ENCODE results near the gene ALPP. TPM values are rescaled to one million over a fixed set of nuclear protein-coding genes. Genes with fewer than 3 reads are reported as not detected.

ALPP gene
- total RNA-seq, 2 experiments from 2014 or later, result not detected

DNA sequence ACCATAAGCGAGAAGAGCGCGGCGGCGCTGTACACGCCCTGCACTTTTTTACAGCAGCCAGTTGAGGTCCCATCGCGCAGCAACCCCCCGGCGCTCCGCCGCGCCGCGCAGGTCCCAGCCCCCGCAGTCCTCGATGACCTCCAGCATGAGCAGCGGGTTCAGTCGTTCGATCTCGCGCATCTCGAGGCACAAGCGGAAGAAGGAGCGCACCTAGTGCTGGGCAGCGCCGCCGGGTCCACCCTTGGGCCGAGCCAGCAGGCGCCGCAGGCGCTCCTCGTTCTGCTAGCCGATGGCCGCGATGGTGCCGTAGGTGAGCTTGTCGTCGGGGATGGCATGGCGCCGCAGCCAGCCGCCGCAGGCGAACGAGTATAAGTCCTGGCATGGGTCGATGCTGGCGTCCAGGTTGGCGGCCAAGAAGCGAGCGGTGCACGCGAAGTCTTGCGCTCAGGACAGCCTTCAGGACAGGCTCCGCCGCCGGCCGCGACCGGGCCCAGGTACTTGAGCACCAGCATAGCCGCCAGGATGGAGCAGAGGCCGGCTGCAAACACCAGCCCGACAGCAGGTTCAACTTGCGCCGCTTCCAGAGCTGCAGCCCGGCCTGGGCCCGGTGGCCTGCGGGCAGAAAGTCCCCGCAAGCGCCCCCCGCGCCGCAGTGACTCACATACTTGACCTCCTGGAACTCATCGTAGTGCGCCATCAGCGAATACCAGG, 8.3 kb downstream of the ALPP start:
- no peak overlapping the region for H2AFZ ChIP-seq (ENCODE audit: low read length)
- no peak overlapping the region for H3K4me3 ChIP-seq (ENCODE audit: low read depth, low read length, poor library complexity, severe bottlenecking)
- no peaks in the 10 kb centered on the region for H4K20me1 ChIP-seq (ENCODE audit: insufficient read depth, low read length)
- no peaks in the 10 kb centered on the region for H3K36me3 ChIP-seq (ENCODE audit: insufficient read depth, low read length)
- POLR2A ChIA-PET, result no interaction called here
- no peak overlapping the region for H3K27ac ChIP-seq (ENCODE audit: low read depth, low read length, poor library complexity, severe bottlenecking)
- H3K9me3 ChIP-seq (ENCODE audit: low read length), result no peaks in the 10 kb centered on the region
- CTCF ChIA-PET (ENCODE audit: unreplicated experiment), result no interaction called here
- H3K4me2 ChIP-seq (ENCODE audit: low read length), result no peak overlapping the region
- no peaks in the 10 kb centered on the region for H3K79me2 ChIP-seq (ENCODE audit: insufficient read depth, low read depth, low read length)
- H3K9me2 ChIP-seq (ENCODE audit: insufficient read depth, low read length), result no peaks in the 10 kb centered on the region
- no peak for DNase-seq (ENCODE audit: low spot score)
- intact Hi-C loops (cut with micrococcal nuclease; ENCODE audit: unreplicated experiment), result no loop called here
- no peaks in the 10 kb centered on the region for H3K4me1 ChIP-seq (ENCODE audit: insufficient read depth, low read length, poor library complexity, severe bottlenecking)
- TF ChIP-seq EZH2phosphoT487 (IDR thresholded peaks at IDR 0.05; ENCODE audit: borderline replicate concordance, low read depth, low read length), result no peak
- TF ChIP-seq, protein P1, sequence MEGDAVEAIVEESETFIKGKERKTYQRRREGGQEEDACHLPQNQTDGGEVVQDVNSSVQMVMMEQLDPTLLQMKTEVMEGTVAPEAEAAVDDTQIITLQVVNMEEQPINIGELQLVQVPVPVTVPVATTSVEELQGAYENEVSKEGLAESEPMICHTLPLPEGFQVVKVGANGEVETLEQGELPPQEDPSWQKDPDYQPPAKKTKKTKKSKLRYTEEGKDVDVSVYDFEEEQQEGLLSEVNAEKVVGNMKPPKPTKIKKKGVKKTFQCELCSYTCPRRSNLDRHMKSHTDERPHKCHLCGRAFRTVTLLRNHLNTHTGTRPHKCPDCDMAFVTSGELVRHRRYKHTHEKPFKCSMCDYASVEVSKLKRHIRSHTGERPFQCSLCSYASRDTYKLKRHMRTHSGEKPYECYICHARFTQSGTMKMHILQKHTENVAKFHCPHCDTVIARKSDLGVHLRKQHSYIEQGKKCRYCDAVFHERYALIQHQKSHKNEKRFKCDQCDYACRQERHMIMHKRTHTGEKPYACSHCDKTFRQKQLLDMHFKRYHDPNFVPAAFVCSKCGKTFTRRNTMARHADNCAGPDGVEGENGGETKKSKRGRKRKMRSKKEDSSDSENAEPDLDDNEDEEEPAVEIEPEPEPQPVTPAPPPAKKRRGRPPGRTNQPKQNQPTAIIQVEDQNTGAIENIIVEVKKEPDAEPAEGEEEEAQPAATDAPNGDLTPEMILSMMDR (conservative IDR thresholded peaks at IDR 0.05; ENCODE audit: low read length), result no peak
- BruUV-seq (replicated peaks), result no TSS peak

DNA sequence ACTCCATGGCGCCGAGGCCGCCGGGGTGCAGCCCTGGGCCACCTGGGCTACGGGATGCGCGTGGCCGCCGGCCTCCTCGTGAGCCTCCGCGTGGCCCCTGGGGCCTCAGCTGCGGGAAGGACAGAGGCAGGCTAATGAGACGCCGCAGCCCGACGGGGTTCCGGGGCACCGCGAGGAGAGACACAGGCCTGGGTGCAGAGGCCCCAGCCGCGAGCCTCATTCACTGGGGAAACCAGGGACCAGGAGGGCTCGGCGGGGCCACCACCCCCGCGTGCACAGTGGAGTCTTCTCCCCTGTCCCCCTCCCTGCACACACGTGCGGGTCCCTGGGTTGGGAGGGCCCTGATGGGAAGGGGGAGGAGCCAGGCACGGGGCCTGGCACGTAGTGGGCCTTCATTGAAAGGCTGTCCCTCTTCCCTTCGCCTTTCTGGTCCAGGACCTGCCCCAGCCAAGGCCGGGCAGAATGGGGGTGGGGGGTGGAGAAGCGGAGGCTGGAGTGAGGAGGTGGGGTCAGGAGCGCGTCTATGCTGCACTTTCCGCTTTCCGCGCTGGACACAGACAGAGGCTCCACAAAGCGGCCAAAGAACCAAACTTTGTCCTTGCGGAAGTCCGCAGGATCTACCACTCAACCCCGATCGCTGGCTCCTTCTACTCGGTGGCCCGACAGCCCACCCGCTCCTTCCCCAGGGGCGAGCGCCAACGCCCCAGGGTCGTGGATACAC, 9.1 kb downstream of the ALPP start:
- DNase-seq (ENCODE audit: low spot score), result no peak
- no peaks in the 10 kb centered on the region for H3K4me1 ChIP-seq (ENCODE audit: insufficient read depth, low read length, poor library complexity, severe bottlenecking)
- CTCF ChIA-PET (ENCODE audit: unreplicated experiment), result no interaction called here
- TF ChIP-seq, protein P1 (conservative IDR thresholded peaks at IDR 0.05; ENCODE audit: low read length), result no peak
- TF ChIP-seq EZH2phosphoT487 (IDR thresholded peaks at IDR 0.05; ENCODE audit: borderline replicate concordance, low read depth, low read length), result no peak
- no peak overlapping the region for H3K27ac ChIP-seq (ENCODE audit: low read depth, low read length, poor library complexity, severe bottlenecking)
- H3K79me2 ChIP-seq (ENCODE audit: insufficient read depth, low read depth, low read length), result no peaks in the 10 kb centered on the region
- no peaks in the 10 kb centered on the region for H3K36me3 ChIP-seq (ENCODE audit: insufficient read depth, low read length)
- H2AFZ ChIP-seq (ENCODE audit: low read length), result no peak overlapping the region
- no peaks in the 10 kb centered on the region for H4K20me1 ChIP-seq (ENCODE audit: insufficient read depth, low read length)
- H3K9me3 ChIP-seq (ENCODE audit: low read length), result no peaks in the 10 kb centered on the region
- BruUV-seq (replicated peaks), result no TSS peak
- intact Hi-C loops (cut with micrococcal nuclease; ENCODE audit: unreplicated experiment), result no loop called here
- H3K4me2 ChIP-seq (ENCODE audit: low read length), result no peak overlapping the region
- POLR2A ChIA-PET, result no interaction called here
- H3K9me2 ChIP-seq (ENCODE audit: insufficient read depth, low read length), result no peaks in the 10 kb centered on the region
- H3K4me3 ChIP-seq (ENCODE audit: low read depth, low read length, poor library complexity, severe bottlenecking), result no peak overlapping the region

DNA sequence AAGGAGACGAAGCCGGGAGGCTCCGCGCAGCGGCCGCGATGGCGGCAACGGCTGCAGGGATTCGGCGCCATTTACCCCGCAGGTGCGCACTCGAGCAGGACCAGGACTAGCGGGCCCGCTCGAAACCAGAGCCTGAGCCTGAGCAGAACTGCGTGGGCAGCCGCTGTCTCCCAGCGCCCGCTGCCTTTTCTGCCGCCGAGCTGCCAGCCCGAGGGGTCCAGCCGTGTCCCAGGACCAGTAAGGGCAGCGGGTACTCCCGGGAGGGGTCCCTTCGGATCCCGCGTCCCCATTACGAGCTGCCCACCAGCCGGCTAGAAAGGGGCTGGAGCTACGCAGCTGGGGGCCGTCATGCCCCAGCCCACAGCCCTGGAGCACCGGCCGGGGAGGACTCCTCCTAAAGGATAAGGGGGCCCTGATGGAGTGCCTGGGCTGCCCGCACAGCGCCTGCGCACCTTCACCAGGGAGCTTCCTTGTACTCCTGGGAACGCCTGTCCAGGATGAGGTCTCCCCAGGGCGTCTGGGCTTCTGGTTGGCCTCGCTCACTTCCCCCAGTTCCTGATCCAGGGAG, 9.9 kb downstream of the ALPP start:
- no peak overlapping the region for H3K4me2 ChIP-seq (ENCODE audit: low read length)
- TF ChIP-seq, protein P1 (conservative IDR thresholded peaks at IDR 0.05; ENCODE audit: low read length), result no peak
- TF ChIP-seq EZH2phosphoT487 (IDR thresholded peaks at IDR 0.05; ENCODE audit: borderline replicate concordance, low read depth, low read length), result no peak
- no peaks in the 10 kb centered on the region for H3K79me2 ChIP-seq (ENCODE audit: insufficient read depth, low read depth, low read length)
- H3K4me3 ChIP-seq (ENCODE audit: low read depth, low read length, poor library complexity, severe bottlenecking), result no peak overlapping the region
- no peaks in the 10 kb centered on the region for H3K9me2 ChIP-seq (ENCODE audit: insufficient read depth, low read length)
- H3K36me3 ChIP-seq (ENCODE audit: insufficient read depth, low read length), result no peaks in the 10 kb centered on the region
- no peak overlapping the region for H2AFZ ChIP-seq (ENCODE audit: low read length)
- POLR2A ChIA-PET, result no interaction called here
- no peak overlapping the region for H3K27ac ChIP-seq (ENCODE audit: low read depth, low read length, poor library complexity, severe bottlenecking)
- CTCF ChIA-PET (ENCODE audit: unreplicated experiment), result no interaction called here
- no peak for DNase-seq (ENCODE audit: low spot score)
- intact Hi-C loops (cut with micrococcal nuclease; ENCODE audit: unreplicated experiment), result no loop called here
- no peaks in the 10 kb centered on the region for H3K9me3 ChIP-seq (ENCODE audit: low read length)
- BruUV-seq (replicated peaks), result no TSS peak
- H4K20me1 ChIP-seq (ENCODE audit: insufficient read depth, low read length), result no peaks in the 10 kb centered on the region
- no peaks in the 10 kb centered on the region for H3K4me1 ChIP-seq (ENCODE audit: insufficient read depth, low read length, poor library complexity, severe bottlenecking)
